Measurements from ENCODE around the gene FMO2. TPM values are rescaled to one million over a fixed set of nuclear protein-coding genes. Genes with fewer than 3 reads are reported as not detected.

FMO2 gene
- polyA plus RNA-seq, 3 donors, result 0.70 to 1.9 (median 0.90) TPM

- no peak for DNase-seq
Observed at GRCh38 chr1:171173069-171173468, 12.0 kb upstream of the FMO2 start.

- DNase-seq, result no peak
Observed at GRCh38 chr1:171174560-171175294, 10.4 kb upstream of the FMO2 start.

GRCh38 chr1:171177261-171177660 is 7.8 kb upstream of the FMO2 start:
- no peak for DNase-seq

GRCh38 chr1:171179318-171180227 is 5.5 kb upstream of the FMO2 start:
- DNase-seq, result no peak

- no peak for DNase-seq
Observed at GRCh38 chr1:171180670-171181069, 4.4 kb upstream of the FMO2 start.

GRCh38 chr1:171188388-171189266 is 3.5 kb downstream of the FMO2 start:
- DNase-seq, result peak; percentile 26

GRCh38 chr1:171191992-171192391 is 6.9 kb downstream of the FMO2 start:
- DNase-seq, result no peak

GRCh38 chr1:171195767-171196166 is 10.7 kb downstream of the FMO2 start:
- no peak for DNase-seq

GRCh38 chr1:171196351-171196750 is 11.3 kb downstream of the FMO2 start:
- no peak for DNase-seq

- DNase-seq, result no peak
Observed at GRCh38 chr1:171198081-171198480, 13.0 kb downstream of the FMO2 start.

- DNase-seq, result no peak
Observed at GRCh38 chr1:171204296-171204695, 19.2 kb downstream of the FMO2 start.

GRCh38 chr1:171206204-171206977 is 21.3 kb downstream of the FMO2 start:
- DNase-seq, result no peak

- DNase-seq, result no peak
Observed at GRCh38 chr1:171206978-171207355, 21.9 kb downstream of the FMO2 start.

- no peak for DNase-seq
Observed at GRCh38 chr1:171207377-171207776, 22.3 kb downstream of the FMO2 start.

- no peak for DNase-seq
Observed at GRCh38 chr1:171210355-171210754, 25.3 kb downstream of the FMO2 start.

- no peak for DNase-seq
Observed at GRCh38 chr1:171212607-171213351, 27.7 kb downstream of the FMO2 start.

GRCh38 chr1:171213559-171214454 is 28.7 kb downstream of the FMO2 start:
- DNase-seq, result no peak

GRCh38 chr1:171217658-171218443 is 32.8 kb downstream of the FMO2 start:
- DNase-seq, result no peak

GRCh38 chr1:171218661-171219060 is 33.6 kb downstream of the FMO2 start:
- DNase-seq, result no peak
